GM19463 (cell line): ENCODE results near the gene ANKRD65.
"Not testable (repeated sequence)": the region's sequence is repeated elsewhere in the genome, so short reads cannot be mapped to it uniquely, and the experiment has no call there.

ENCODE experiments used
- ATAC-seq: cut with Tn5 transposase; IDR thresholded peaks from one replicate; pipeline ENCODE4 v1.9.1; 2021; ENCODE audit warnings: mild to moderate bottlenecking, moderate library complexity; ENCODE audit not compliant: unreplicated experiment

ANKRD65 gene

DNA sequence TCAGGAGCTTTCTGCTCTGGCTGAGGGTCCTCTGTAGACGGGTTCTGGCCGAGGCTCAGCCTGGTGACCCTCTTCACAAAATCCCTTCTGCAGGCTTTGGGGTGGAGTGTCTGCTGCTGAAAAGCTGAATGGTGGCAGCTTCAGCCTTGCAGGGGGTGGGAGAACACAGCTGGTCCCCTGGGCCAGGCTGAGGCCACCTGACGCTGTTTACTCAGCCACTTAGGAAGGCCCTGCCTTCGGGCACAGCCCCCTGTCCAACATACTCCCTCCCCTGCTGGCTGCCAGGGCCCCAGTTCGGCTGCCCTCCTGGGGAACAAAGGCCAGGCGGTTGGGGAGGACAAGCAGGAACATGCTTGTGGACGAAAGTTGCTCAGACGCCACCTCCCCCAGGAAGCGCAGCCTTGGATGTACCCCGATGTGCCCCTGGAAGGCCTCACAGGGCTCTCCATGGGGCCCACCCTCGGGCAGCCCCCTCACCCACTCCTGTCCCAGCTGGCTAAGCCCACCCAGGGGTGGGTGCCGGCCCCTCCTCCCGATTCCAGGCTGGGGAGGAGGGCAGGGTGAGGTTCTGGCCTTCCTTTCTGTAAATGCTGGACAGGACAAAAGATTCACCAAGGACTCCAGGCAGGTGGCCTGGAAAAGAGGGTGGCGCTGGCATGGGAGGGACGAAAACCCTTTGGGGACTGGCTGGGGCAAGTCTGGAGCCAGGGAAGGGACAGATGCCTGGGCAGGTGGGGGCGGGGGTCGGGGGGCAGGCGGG lies at the start of gene ANKRD65:
Gene ANKRD65, minus strand, starts transcription at position 130 of the 760 bp plus-strand sequence. CDS start 271 bp downstream, outside the sequence.
- ATAC-seq: no peak

DNA sequence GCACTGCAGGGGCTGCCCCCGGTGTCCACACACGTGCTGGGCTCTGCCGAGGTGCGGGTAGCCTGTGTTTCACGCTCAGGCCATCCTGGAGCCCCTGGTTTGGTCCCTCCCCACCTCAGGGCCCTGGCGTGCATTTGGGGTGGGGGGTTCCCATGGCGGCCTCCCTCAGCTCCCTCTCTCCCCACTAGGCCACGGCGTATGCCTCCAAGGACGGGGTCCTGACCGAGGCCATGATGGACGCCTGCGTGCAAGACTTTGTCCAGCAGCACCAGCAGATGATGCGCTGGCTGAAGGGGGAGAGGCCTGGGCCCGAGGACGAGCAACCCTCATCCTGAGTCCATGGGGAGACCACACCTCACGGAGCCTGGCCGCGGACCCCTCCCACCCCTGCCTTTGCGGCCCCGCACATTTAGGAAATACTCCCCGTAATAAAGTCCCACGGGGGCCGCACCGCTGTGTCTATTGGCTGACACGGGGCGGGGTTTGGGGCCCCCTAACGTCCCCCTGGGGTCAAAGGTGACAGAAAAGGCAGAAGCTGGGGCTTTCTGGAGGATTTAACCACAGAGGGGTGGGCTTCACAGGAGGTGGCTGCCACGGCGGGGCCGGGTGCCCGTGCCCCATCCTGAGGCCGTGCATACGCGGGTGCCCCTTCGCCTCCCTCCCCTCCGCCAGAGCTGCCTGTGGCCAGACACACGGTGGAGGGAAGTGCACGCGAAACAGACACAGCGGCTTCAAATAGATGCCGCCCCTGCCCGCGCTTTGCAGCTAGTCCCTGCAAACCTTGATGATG lies 47.3 kb upstream of the ANKRD65 start:
- ATAC-seq: not testable (repeated sequence)

DNA sequence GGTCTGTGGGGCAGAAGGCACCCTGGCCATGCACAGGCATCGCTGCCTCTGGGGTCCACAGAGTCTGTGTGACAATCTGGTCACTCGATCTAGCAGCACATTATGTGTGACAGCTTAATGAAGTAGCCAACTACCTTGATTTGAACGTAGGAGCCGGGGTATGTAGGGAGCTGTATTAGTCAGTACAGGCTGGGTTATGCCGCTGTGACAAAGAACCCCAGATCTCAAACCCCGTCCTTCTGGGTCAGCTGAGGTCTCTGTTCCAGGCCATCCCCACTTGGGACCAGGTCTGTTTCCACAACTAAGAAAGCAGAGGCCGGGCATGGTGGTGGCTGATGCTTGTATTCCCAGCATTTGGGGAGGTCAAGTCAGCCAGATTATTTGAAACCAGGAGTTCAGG lies 42.2 kb upstream of the ANKRD65 start:
- ATAC-seq: no peak

DNA sequence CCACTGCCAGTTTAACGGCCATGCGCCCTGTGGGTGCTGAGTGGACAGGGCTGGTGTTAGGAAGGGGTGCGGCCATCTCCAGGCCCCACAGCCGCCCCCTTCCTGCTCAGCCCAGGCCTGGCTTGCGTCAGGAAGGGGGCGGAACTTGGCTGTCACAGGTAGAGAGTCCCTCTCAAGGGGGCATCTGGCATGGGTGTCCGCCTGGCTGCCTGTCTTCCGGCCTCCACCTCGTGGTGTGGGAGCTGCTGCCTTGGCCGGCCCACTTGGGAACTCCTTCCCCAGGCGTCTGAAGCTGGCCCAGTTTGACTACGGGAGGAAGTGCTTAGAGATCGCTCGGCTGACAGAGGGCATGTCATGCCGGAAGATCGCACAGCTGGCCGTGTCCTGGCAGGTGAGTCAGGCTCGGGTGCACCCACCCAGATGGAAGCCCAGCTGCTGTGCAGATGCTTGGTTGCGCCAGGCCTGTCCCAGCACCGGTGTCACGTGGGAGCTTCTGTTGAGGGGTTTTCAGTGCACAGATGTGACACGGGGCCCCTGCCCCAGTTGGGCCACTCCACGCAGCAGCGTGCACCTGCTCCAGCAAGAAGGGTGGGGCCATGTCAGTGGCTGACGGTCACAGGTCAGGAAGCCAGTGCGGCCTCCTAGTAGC lies 41.4 kb upstream of the ANKRD65 start:
- no peak for ATAC-seq

DNA sequence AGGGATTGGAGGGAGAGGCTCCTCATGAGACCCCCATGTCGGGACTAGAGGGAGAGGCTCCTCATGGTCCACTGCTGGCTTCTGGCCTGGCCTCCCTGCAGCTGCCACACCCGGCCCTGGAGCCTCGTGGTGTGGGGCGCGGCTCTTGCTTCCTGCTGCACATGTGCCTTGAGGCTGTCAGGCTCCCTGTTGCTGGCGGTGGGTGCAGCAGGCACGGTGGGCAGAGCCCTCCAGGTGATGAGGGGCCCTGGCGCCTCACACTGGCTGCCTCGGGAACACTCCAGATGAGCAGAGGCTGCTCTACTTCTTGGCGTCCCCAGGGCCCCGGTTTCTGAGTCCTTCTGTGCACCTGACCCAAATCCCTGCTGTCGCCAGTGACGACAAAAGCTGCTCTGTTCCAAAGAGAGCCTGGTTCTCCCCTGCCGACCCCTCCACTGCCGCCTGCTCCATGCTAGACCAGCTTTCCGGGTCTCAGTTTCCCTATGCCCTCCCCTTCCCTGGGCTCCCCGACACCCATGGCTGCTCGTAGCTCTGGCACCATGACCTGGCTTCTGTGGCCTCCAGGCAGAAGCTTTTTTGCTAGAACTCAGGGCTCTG lies 40.7 kb upstream of the ANKRD65 start:
- no peak for ATAC-seq

DNA sequence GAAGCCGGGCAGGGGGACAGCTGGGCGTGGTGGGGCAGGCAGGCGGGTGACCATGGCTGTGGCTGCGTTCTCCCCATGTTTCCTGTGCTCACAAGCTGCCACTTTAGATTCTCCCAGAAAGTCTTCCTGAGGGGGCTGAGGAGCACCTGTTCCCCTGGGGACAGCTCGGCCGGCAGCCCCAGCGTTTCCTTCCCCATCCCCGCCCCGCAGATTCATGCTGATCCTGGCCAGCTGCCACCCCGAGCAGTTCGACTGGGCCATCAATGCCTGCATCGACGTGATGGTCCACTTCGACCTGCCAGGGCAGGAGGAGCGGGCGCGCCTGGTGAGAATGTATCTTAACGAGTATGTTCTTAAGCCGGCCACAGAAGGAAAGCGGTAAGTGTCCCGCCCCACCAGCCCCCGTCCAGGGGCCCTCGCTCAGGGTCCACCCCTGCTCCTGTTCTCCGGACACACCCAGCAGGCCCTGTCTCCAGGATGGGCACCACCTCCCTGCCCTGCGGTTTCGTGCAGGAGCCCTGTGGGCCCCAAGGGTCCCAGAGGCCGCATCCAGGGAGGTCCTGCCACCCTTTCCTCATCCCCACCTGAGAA lies 39.6 kb upstream of the ANKRD65 start:
- no peak for ATAC-seq

DNA sequence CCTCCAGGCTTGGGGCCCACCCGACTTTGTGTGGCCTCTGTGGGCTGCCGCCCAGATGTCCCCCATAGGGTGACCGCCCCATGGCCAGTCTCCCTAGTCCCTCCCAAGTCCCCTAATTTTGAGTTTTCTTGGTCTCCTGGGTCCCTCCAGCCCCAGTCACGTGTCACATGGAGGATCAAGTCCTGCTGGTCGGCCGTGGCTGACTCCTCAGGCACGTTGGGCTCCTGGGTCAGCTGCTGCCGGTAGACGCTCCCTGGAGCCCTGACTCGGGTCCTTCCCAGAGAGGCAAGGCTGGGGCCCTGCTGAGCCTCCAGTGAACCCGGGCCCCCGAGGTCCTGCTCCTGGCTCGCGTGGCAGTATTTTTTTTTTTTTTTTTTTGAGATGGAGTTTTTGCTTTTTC lies 38.6 kb upstream of the ANKRD65 start:
- ATAC-seq: not testable (repeated sequence)

DNA sequence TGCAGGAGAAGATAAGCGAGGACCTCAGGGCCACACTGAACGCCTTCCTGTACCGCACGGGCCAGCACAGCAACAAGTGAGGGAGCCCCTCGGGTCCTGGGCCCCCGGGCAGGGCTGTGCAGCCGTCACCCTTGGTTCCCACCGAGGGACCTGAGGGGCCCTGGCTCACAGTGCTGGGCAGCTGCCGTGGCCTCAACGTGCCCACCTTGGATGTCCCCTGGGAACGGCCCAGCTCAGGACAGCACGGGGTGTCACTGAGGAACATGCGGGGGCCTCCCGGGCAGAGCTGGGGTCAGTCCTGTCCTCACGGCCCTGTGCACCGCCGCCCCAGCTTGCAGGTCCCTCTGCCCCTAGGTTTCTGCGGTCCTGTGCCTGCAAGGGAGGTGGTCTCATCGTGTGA lies 38.1 kb upstream of the ANKRD65 start:
- not testable (repeated sequence) for ATAC-seq

DNA sequence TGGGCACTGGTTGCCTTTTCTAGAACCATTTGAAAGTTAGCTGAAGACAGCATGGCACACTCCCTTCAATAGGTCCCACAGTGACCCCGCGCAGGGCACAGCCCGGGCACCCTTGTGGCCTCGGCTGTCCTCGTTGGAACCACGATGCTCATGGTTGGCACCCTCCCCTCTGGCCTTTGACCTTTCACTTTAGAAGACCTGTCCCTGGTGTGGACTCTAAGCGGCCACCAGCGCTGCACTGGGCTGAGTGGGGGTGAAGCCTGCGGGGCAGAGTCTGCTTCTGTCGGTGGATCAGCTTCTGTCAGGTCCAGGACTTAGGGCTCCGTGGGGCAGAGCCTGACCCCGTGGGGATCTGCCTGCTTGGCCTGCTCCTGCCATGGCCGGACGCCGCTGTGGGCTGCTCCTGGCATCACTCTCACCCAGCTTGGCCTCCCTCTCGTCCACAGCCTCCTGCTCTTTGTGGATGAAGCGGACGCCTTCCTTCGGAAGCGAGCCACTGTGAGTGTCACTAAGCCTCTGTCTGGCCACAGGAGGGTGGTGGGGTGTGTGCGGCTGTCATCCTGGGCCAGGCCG lies 35.7 kb upstream of the ANKRD65 start:
- ATAC-seq: not testable (repeated sequence)

DNA sequence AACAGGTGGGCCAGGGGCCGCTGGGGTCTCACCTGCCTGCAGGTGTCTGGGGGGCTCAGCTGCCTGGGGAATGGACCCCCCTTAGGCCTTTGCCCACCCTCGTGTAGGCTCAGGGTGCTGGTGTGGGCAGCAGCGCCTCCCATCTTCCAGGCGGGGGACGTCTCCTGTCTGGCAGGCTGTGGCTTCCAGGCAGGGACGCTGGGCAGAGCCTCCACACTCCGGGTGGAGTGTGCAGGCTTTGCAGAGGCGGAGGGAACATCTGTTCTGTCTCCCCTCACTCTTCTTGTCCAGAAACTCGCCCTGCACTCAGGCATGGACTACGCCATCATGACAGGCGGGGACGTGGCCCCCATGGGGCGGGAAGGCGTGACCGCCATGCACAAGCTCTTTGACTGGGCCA lies 34.9 kb upstream of the ANKRD65 start:
- ATAC-seq: not testable (repeated sequence)

DNA sequence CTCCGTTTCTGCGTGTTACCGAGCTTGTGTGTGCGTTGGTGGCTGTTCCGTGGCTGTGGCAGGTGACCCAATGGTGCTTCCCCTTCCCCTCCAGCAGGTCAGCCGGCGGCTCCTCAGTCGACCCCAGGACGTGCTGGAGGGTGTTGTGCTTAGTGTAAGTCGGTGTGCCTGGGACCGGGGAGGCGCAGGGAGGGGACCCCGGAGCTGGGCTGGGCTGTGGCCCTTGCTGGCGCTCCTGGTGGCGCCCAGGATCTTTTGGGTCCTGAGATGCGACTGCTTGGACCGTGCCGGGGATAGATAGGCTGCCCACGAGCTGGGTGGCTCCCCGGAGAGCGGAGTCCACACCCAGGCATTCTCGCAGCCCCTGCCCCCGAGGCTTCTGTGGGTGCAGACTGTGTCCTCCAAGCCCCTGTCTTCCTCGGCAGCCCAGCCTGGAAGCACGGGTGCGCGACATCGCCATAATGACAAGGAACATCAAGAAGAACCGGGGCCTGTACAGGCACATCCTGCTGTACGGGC lies 34.3 kb upstream of the ANKRD65 start:
- no peak for ATAC-seq

DNA sequence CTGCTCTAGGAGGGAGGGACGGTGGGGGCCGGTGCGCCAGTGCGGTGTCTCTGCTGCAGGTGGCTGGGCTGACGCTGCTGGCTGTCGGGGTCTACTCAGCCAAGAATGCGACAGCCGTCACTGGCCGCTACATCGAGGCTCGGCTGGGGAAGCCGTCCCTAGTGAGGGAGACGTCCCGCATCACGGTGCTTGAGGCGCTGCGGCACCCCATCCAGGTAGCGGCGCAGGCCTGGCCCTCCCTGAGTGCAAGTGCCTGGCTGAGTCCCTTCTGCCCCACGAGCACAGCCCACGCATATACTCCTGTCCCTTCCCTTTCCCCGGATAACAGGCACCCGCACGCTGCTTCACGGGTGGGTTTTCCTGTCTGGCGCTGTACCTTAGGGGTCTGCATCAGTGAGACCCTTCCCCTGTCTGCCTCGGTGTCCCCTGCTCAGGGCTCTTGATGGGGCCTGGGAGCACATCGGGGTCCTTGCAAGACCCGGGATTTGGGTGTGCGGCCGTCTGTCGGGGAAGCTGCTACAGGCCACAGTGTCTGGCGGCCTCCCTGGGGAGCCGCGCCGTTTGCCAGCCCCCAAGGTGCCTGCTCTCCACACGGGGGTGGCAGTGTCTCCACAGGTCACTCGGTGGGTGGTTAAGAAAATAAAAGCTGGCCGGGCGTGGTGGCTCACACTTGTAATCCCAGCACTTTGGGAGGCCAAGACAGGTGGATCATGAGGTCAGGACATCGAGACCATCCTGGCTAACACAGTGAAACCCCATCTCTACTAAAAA lies 33.4 kb upstream of the ANKRD65 start:
- ATAC-seq: not testable (repeated sequence)

DNA sequence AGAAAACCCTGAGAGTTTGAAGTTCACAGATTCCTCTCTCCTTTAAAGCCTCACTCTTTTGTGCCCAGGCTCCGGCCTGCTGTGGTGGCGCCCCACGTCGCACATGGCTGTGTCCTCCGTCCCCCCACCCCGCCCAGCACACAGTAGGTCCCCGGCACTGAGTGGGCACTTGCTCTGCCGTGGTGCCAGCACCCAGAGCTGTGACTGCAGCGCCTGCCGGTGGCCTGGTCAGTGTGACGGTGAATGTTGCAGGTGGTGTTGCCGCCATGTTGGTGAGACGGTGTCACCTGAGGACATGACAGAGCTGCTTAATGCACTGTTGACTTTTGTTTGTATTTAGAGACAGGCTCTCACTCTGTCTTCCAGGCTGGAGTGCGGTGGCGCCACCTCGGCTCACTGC lies 31.8 kb upstream of the ANKRD65 start:
- no peak for ATAC-seq

DNA sequence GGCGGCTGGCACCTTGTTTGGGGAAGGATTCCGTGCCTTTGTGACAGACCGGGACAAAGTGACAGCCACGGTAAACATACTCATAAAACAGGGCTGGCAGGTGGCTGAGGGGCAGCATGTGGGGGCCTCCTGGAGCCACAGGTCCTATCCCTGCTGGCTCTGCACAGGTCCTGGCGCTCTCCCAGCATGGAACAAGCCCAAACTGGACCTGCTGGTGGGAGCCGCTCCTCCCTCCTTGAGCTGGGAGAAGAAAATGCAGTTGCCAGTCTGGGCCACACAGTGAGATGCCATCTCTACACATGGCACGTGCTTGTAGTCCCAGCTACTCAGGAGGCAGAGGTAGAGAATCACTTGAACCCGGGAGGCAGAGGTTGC lies 31.3 kb upstream of the ANKRD65 start:
- not testable (repeated sequence) for ATAC-seq

DNA sequence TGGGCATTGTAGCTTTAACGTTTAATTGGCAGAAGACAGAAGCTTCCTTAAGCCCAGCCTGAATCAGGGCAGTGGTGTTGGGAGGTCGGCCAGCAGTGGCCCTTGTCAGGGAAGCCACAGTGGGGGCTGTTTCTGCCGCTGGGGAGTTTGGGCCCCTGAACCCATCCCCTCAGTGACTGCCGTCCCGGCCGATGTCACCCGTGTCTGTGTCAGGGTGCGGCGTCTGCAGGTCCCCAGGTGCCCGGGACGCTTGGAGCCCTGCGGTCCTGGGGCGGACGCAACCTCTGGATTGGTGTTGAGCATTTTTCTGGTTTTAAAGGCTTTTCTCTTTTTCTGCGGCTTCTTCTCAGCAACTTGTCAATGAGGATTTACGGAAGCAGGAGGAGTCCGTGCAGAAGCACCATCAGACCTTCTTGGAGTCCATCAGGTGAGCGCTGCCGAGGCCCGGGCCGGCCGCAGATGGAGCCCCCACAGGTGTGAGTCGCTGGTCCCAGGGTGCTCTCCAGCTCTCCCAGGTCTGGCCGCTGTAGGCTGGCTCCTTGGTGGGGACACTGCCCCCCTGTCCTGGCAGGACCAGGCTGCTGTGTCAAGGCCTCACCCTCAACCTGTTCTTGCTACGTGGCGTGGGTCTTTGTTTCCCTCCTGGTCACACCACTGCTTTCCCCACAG lies 30.8 kb upstream of the ANKRD65 start:
- ATAC-seq: no peak

DNA sequence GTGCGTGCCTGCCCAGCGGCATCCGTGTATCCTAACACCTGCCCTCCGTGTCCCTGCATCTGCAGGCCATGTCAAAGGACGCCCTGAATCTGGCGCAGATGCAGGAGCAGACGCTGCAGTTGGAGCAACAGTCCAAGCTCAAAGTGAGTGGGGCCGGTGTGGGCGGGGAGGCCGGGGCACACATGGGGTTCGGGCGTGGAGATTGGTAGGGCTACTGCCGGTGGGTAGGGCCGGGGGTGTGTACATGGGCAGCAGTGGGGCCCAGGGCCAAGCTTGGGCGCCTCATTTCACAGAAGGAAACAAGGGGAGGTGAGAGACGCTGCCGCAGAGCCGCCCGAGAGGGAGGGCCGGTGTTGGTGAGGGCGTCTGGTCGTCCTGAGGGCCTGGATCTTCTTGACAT lies 29.5 kb upstream of the ANKRD65 start:
- ATAC-seq: not testable (repeated sequence)

DNA sequence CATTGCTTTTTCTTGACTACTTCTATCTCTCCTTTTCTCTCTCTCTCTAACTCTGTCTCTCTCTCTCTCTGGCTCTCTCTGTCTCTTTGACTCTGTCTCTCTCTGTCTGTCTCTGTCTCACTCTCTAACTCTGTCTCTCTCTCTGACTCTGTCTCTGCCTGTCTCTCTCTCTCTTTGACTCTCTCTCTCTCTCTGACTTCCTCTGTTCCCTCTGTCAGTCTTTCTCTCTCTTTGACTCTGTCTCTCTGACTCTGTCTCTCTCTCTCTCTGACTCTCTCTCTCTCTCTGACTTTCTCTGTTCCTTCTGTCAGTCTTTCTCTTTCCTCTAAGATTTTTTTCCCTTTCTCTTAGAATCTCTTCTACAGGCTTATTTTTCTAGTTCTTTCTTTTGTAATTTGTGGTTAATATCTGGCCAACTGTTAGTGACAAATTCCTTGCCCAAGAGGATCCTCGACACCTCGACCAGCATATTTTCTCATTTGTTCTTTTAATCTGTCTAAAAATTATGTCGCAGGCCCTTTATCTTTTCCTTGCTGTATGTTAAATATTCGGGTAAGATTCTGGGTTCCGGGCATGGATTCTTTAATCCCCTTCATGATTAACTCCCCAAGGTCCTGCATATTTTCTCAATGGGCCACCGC lies 28.1 kb upstream of the ANKRD65 start, which contains the start of gene ATAD3C:
Gene ATAD3C, plus strand, starts transcription at position 591 of the 641 bp plus-strand sequence. CDS start 995 bp downstream, outside the sequence.
- ATAC-seq: no peak

DNA sequence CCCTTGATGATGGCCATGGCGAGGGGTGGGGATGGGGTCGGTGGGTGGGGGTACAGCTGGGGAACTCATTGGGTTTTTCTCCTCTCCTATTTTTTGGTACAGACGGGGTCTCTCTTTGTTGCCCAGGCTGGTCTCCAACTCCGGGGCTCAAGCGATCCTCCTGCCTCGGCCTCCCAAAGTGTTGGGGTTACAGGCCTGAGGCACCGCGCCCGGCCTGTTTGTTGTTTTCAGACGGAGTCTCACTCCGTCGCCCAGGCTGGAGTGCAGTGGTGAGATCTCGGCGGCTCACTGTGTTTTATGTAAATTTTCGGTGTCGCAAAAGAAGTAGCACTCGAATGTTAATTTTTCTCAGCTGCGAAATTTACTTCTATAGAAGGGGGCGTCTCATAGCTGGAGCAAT lies 25.6 kb upstream of the ANKRD65 start:
- ATAC-seq: not testable (repeated sequence)
